Measurements from ENCODE around the gene PEDS1. TPM values are rescaled to one million over a fixed set of nuclear protein-coding genes. Genes with fewer than 3 reads are reported as not detected.

The PEDS1 gene
- 10 to 100 TPM; 25.2 to 29.9 TPM for total RNA-seq

DNA sequence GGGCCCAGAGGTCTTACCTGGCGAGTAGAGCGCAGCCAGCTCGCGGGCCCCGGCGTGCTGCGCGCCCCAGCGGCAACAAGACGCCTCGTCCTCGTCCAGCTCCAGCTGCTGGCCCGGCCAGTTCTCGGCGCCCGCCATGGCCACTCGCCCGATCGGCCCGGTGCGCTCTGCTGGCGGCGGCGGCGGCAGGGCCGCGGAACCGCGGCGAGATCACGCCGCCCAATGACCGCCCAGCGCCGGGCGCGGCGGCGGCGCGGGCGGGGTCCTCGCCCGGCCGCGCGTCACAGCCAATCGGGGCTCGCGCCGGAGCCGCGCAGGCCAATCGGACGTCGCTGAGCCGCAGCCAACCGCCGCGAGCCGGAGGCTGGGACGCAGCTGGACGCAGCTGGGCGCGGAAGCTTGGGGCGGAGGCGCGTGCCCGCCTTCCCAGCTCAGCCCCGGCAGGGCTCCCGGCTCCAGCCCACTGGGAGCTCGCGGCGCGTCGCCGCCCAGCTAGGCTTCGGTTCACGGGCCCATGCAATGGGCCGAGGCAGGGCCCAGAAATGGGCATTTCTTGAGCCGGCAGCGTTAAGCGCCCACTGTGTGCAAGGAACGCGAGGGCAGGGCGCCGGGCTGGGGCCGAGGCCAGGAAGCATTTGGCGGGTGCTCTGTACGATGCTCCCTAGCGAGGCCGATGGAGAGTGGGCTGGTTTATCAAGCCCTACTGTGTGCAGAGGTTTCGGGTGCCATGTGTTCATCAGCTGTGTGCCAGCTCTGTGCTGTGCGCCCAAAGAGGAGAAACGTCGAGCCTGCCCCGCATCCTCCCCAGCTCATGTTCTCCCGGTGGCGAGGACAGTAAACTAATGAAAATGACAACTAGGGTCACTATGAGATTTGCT, at the start of gene PEDS1:
PEDS1 (minus strand) TSS at position 224 of the 878 bp plus-strand sequence; CDS start at position 138, 86 bp downstream.

GRCh38 chr20:50190251-50191064, 36.9 kb upstream of the PEDS1 start, which contains the start of gene CEBPB:
CEBPB (plus strand) TSS chr20:50190830; CDS start chr20:50191034, 204 bp downstream.

DNA sequence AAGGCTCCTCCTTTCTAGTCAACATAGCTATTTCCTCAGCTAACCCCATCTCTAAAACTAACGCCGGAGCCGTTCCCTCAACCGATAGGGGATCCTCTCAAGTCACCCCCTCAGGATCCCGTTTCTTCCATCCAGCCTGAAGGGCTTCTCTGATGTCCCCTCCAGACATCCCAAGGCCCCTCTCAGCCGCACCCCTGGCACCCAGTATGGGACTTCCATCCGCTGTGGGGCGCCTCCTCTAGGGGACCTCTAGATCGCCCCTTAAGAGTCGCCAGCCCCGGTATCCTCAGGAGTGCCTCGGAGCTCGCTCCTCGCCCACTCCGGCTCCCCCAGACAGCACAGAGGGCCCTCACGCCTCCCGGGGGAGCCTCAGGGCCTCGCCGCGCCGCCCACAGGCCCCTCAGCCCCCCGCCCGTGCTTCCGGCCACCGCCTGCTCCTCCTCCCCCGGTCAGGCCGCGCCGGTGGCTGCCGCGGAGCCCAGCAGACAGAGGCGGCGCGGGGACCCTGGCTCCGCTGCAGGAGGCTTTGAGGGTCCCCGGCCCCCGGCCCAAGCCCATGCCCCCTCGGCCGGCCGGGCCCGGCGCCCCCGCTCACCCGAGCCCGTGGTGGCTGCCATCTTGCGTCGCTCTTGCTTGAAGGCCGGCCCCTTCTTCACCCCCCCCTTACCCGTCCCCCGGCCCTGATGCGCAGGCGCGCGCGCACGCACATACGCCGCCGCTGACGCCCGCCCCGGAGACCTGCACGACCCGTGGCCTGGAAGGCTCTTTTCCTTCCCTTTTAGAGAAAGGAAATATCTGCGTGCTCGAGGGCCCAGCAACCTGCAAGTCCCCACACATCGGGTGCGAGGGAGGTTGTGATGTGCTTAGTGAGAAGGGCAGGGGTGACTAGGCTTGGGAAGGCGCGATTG, 40.8 kb downstream of the PEDS1 start, which contains the start of gene UBE2V1:
UBE2V1 (minus strand) TSS at position 639 of the 908 bp plus-strand sequence; CDS start at position 617, 22 bp downstream.

Other genes starting within 250 kb of the PEDS1 start
- 1 to 10 TPM; 6.5 to 7.0 TPM for gene SPATA2, start 238.2 kb downstream of the PEDS1 start, total RNA-seq
- gene RNF114, start 217.3 kb downstream of the PEDS1 start, total RNA-seq = 10 to 100 TPM; 64.1 to 66.3 TPM
- gene SNAI1, start 170.7 kb downstream of the PEDS1 start, total RNA-seq = under 1 TPM in 1 of 2 experiments, not detected in 1; 0.22 TPM
- gene UBE2V1, start 40.6 kb downstream of the PEDS1 start, total RNA-seq = 100 to 1,000 TPM; 145 to 159 TPM
- 10 to 100 TPM; 23.2 to 23.6 TPM for gene CEBPB, start 37.1 kb upstream of the PEDS1 start, total RNA-seq